NCI-H510A treated with DMSO at 0.1 percent for 48 hours (cell line): Measurements from ENCODE around the gene DDX10.

Source experiments
- DNase-seq: peaks from one replicate; lab custom pipeline; 2025; lab: John Stamatoyannopoulos, UW

The DDX10 gene

GRCh38 chr11:108906329-108906728 is 241.5 kb downstream of the DDX10 start:
- no peak for DNase-seq

GRCh38 chr11:108906826-108907225 is 242.0 kb downstream of the DDX10 start:
- DNase-seq: no peak

GRCh38 chr11:108909041-108909440 is 244.2 kb downstream of the DDX10 start:
- DNase-seq: no peak

- DNase-seq: no peak
These were observed 245.1 kb downstream of the DDX10 start for GRCh38 chr11:108909921-108910320.

GRCh38 chr11:108912581-108912980 is 247.7 kb downstream of the DDX10 start:
- no peak for DNase-seq

- DNase-seq: no peak
These were observed 248.3 kb downstream of the DDX10 start for GRCh38 chr11:108913204-108913603.

- no peak for DNase-seq
These were observed 249.3 kb downstream of the DDX10 start for GRCh38 chr11:108914211-108914610.

GRCh38 chr11:108914981-108915380 is 250.1 kb downstream of the DDX10 start:
- DNase-seq: no peak

GRCh38 chr11:108915666-108916065 is 250.8 kb downstream of the DDX10 start:
- DNase-seq: no peak

GRCh38 chr11:108916290-108916689 is 251.4 kb downstream of the DDX10 start:
- no peak for DNase-seq

- no peak for DNase-seq
These were observed 252.1 kb downstream of the DDX10 start for GRCh38 chr11:108916935-108917334.

- no peak for DNase-seq
These were observed 256.3 kb downstream of the DDX10 start for GRCh38 chr11:108921211-108921610.

GRCh38 chr11:108922241-108922640 is 257.4 kb downstream of the DDX10 start:
- no peak for DNase-seq

- no peak for DNase-seq
These were observed 258.5 kb downstream of the DDX10 start for GRCh38 chr11:108923413-108923812.

- no peak for DNase-seq
These were observed 261.4 kb downstream of the DDX10 start for GRCh38 chr11:108926171-108926840.

GRCh38 chr11:108926841-108927577 is 262.1 kb downstream of the DDX10 start:
- no peak for DNase-seq

- no peak for DNase-seq
These were observed 263.1 kb downstream of the DDX10 start for GRCh38 chr11:108927791-108928545.

- no peak for DNase-seq
These were observed 264.4 kb downstream of the DDX10 start for GRCh38 chr11:108929241-108929640.

GRCh38 chr11:108931168-108931567 is 266.3 kb downstream of the DDX10 start:
- DNase-seq: no peak

GRCh38 chr11:108933630-108934029 is 268.8 kb downstream of the DDX10 start:
- DNase-seq: no peak

GRCh38 chr11:108934289-108934688 is 269.4 kb downstream of the DDX10 start:
- no peak for DNase-seq

GRCh38 chr11:108934696-108935095 is 269.8 kb downstream of the DDX10 start:
- DNase-seq: no peak

GRCh38 chr11:108937746-108938145 is 272.9 kb downstream of the DDX10 start:
- DNase-seq: no peak
